Activated B cell treated with CpG ODN at 0.5 μM for 24 hours (primary cell): ENCODE data around the gene PARP12. TPM values are rescaled to one million over a fixed set of nuclear protein-coding genes. Genes with fewer than 3 reads are reported as not detected.

Experiments
- ATAC-seq: fragments of 200-7000 bp; cut with Tn5 transposase; one replicate; pipeline ENCODE4 v1.10.0; 2021; ENCODE audit warnings: low read depth, mild to moderate bottlenecking, moderate library complexity
- CTCF ChIA-PET: fragments of 350-600 bp; sonication (Branson Sonifier 250); formaldehyde crosslinking; loops from one replicate; lab custom pipeline; 2021; ENCODE audit warnings: antibody characterized with exemption; lab: Charles Lee
- POLR2A ChIA-PET: fragments of 350-600 bp; sonication (Branson Sonifier 250); formaldehyde crosslinking; loops from one replicate; lab custom pipeline; 2021; ENCODE audit warnings: antibody characterized with exemption; lab: Charles Lee
- DNase-seq: peaks from one replicate; pipeline ENCODE4 v3.0.0; 2022
- H3K27ac Mint-ChIP-seq: one replicate; pipeline ENCODE4 v1.8.0; 2020; ENCODE audit warnings: mixed read lengths
- H3K27me3 Mint-ChIP-seq: one replicate; pipeline ENCODE4 v1.8.0; 2021; ENCODE audit warnings: mixed read lengths
- H3K36me3 Mint-ChIP-seq: one replicate; pipeline ENCODE4 v1.8.0; 2021; ENCODE audit warnings: low read depth, mixed read lengths
- H3K4me1 Mint-ChIP-seq: one replicate; pipeline ENCODE4 v1.8.0; 2021; ENCODE audit warnings: mixed read lengths
- H3K4me3 Mint-ChIP-seq: one replicate; pipeline ENCODE4 v1.8.0; 2020; ENCODE audit warnings: mild to moderate bottlenecking, mixed read lengths
- H3K9me3 Mint-ChIP-seq: one replicate; pipeline ENCODE4 v1.8.0; 2020; ENCODE audit warnings: mixed read lengths
- CTCF ChIP-seq: fragments of 200-600 bp; IDR thresholded peaks from one replicate; pipeline ENCODE4 v1.8.0; 2022; ENCODE audit warnings: antibody characterized with exemption, mild to moderate bottlenecking
- intact Hi-C: fragments of 100-400 bp; cut with micrococcal nuclease; formaldehyde crosslinking; loops from one replicate; pipeline ENCODE4 v1.15.1; 2024
- total RNA-seq: library from RNA; stranded (reverse); gene quantifications from 2 replicates; pipeline ENCODE4 v1.2.3, GENCODE V29; 2022

PARP12 gene
- total RNA-seq, 1 donor from 2014 or later, result 128 TPM

- POLR2A ChIA-PET, result no interaction called here
- no peak for DNase-seq
- H3K27me3 Mint-ChIP-seq, result no peaks in the 10 kb centered on the region
- no peak overlapping the region for H3K27ac Mint-ChIP-seq
- CTCF ChIA-PET, result interaction anchor here (0.6 kb wide), 1 partner anchor 28 kb away, joined by 3 read pairs; no protein-coding TSS in a partner anchor
- intact Hi-C loops, result no loop called here
- H3K4me3 Mint-ChIP-seq, result no peak overlapping the region
- peaks cover 88% of the 10 kb centered on the region for H3K36me3 Mint-ChIP-seq
- ATAC-seq, result no peak
- H3K9me3 Mint-ChIP-seq, result no peaks in the 10 kb centered on the region
- no peaks in the 10 kb centered on the region for H3K4me1 Mint-ChIP-seq
- no peak for TF ChIP-seq CTCF
These were observed 35.8 kb downstream of the PARP12 start for GRCh38 chr7:140026935-140027334.

GRCh38 chr7:140025814-140026433 lies 36.8 kb downstream of the PARP12 start:
- H3K4me3 Mint-ChIP-seq, result no peak overlapping the region
- no peaks in the 10 kb centered on the region for H3K4me1 Mint-ChIP-seq
- ChIA-PET POLR2A (no interaction called here), CTCF (no interaction called here)
- ATAC-seq (no peak), DNase-seq (no peak)
- no peak for TF ChIP-seq CTCF
- H3K36me3 Mint-ChIP-seq, result peaks cover 88% of the 10 kb centered on the region
- no peak overlapping the region for H3K27ac Mint-ChIP-seq
- no peaks in the 10 kb centered on the region for H3K9me3 Mint-ChIP-seq
- intact Hi-C loops, result no loop called here
- H3K27me3 Mint-ChIP-seq, result no peaks in the 10 kb centered on the region

GRCh38 chr7:140025241-140025640 lies 37.5 kb downstream of the PARP12 start:
- no peak overlapping the region for H3K4me3 Mint-ChIP-seq
- no peak overlapping the region for H3K27ac Mint-ChIP-seq
- no peaks in the 10 kb centered on the region for H3K4me1 Mint-ChIP-seq
- H3K9me3 Mint-ChIP-seq, result no peaks in the 10 kb centered on the region
- no peak for TF ChIP-seq CTCF
- CTCF ChIA-PET, result no interaction called here
- intact Hi-C loops, result no loop called here
- DNase-seq (no peak), ATAC-seq (no peak)
- POLR2A ChIA-PET, result no interaction called here
- peaks cover 81% of the 10 kb centered on the region for H3K36me3 Mint-ChIP-seq
- H3K27me3 Mint-ChIP-seq, result no peaks in the 10 kb centered on the region

GRCh38 chr7:140024585-140024984 lies 38.2 kb downstream of the PARP12 start:
- H3K36me3 Mint-ChIP-seq, result peaks cover 76% of the 10 kb centered on the region
- no peak for ATAC-seq
- H3K4me1 Mint-ChIP-seq, result no peaks in the 10 kb centered on the region
- ChIA-PET POLR2A (no interaction called here), CTCF (no interaction called here)
- intact Hi-C loops, result no loop called here
- no peak for TF ChIP-seq CTCF
- H3K9me3 Mint-ChIP-seq, result no peaks in the 10 kb centered on the region
- H3K27me3 Mint-ChIP-seq, result no peaks in the 10 kb centered on the region
- no peak for DNase-seq
- no peak overlapping the region for H3K4me3 Mint-ChIP-seq
- H3K27ac Mint-ChIP-seq, result no peak overlapping the region

- ATAC-seq (no peak), DNase-seq (no peak)
- ChIA-PET POLR2A (no interaction called here), CTCF (no interaction called here)
- H3K27me3 Mint-ChIP-seq, result no peaks in the 10 kb centered on the region
- peaks cover 71% of the 10 kb centered on the region for H3K36me3 Mint-ChIP-seq
- H3K27ac Mint-ChIP-seq, result no peak overlapping the region
- H3K4me3 Mint-ChIP-seq, result no peak overlapping the region
- no peaks in the 10 kb centered on the region for H3K4me1 Mint-ChIP-seq
- H3K9me3 Mint-ChIP-seq, result no peaks in the 10 kb centered on the region
- no peak for TF ChIP-seq CTCF
- intact Hi-C loops, result no loop called here
These were observed 39.0 kb downstream of the PARP12 start for GRCh38 chr7:140023728-140024127.
